ENCODE data around the gene TUBA3E. TPM values are rescaled to one million over a fixed set of nuclear protein-coding genes. Genes with fewer than 3 reads are reported as not detected.
"Not testable (repeated sequence)": the region's sequence is repeated elsewhere in the genome, so short reads cannot be mapped to it uniquely, and the experiment has no call there.

Gene TUBA3E
- total RNA-seq, 1 experiment from 2014 or later = not detected

DNA sequence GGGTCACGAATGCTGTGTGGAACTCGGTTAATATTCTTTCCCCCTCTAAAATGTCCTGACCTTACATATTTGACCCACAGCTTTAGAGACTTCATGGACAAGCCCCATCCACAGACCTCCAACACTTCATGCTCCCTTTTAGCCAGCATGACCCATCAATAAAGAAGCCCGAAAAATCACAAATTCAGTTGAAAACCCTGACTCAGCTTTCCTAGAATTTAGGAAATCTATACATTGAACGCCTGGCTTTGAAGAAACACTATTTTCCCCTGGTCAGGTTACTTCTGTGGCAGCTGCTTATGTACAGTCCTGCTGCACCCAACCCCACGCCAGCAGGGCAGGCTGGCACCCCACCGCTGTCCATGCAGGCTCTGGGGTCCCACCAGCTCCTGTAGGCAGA lies 6.9 kb downstream of the TUBA3E start:
- not testable (repeated sequence) for DNase-seq (ENCODE audit: low spot score)

DNA sequence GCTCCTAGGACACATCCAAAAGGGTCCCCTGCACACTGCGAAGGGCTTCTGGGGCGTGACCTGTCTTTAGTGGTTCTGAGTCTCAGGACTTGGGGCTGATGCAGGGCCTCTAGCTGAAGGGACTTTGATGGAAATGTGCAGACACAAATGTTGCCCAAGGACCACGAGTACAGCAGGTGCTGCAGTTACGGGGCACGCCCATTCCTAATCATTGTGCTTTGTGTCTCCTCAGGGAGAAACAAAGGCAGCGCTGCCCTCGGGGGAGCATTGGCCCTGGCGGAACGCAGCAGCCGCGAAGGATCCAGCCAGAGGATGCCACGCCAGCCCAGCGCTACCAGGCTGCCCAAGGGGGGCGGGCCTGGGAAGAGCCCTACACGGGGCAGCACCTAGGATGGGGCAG lies 8.0 kb downstream of the TUBA3E start:
- no peak for DNase-seq (ENCODE audit: low spot score)

DNA sequence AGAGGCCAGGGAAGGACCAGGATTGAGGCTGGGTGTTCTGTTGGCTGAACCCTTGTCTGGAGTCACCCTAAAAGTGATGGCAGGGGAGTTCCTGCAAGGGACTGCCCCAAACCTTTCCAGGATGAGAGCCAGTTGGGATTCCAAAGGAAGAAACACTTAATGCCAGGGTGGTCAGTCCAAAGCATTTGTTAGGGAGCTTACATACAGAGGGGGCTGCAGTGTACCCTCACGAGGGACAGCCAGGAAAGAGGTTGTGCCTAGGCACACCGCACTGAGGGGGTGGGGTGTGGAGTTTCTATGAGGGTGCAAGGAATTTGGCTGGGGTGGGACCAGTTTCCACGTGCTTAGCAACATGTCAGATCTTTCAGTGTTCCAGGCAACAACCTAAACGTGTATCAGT lies 9.3 kb downstream of the TUBA3E start:
- DNase-seq (ENCODE audit: low spot score) = not testable (repeated sequence)

DNA sequence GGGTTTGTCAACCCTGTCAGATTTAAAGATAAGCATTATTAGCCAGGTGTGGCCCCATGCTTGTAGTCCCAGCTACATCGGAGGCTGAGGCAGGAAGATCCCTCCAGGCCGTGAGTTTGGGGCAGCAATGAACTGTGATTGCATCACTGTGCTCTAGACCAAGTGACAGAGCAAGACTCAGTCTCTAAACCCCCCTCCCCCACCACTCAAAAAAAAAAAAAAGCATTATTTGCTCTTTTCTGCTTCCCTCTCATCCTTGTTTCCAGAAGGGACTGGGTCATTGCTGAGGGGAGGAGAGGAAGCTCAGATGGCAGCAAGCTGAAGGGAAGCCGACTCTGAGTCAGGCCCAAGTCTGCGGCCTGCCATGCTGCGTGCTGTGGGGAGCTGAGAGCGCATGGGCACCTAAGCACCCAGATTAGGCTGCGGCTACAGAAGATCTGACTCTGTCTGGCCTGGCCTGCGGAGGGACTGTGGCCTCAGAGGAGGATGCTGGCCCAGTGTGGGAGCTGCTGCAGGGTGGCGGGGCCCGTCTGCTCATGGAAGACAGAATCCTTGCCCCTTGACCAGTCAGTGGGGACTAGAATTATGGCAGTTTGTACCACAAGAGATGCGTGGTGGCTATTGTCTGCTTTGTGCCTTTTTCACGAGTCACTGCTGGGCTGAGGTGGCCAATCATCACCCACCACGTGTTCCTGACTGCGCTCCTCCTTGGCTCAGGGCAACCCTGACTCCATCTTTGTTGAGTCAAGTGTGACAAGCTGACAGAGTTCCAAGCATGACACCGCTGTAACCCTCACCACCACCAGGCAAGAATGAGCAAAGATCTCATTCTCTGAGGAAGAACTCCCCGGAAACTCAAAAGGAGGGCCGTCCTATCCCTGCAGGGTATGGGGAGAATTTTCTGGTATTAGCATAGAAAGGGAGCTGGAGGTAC lies 10.1 kb downstream of the TUBA3E start:
- DNase-seq (ENCODE audit: low spot score) = not testable (repeated sequence)

DNA sequence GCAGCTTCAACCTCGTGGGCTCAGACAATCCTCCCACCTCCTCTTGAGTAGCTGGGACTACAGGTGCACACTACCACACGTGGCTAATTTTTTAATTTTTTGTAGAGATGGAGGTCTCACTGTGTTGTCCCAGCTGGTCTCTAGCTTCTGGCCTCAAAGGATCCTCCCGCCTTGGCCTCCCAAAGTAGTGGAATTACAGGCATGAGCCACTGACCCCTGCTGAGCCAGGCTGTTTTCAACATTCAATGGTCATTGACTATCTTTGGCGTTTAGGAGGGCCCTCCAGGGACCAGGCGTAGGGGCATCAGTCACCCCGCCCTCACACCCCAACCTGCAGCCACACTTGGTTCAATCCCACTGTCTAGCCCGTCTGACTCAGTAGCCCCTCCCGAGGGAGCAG lies 11.0 kb downstream of the TUBA3E start:
- no peak for DNase-seq (ENCODE audit: low spot score)

DNA sequence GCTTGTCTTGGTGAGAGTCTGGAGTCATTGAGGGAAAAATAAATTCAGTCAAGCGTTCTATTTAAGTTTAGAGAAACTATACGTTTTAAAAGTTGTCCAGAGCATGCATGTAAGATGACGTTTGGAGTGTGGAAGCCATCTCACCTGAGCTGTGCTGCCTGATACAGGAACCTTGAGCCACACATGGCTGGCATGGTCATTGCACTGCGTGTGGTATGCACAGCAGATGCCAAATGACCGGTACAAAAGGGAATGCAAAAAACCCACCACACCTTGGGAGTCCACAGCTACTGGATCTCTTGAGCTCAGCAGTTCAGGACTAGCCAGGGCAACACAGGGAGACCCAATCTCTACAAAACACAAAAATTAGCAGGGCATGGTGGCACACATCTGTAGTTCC lies 11.8 kb downstream of the TUBA3E start:
- no peak for DNase-seq (ENCODE audit: low spot score)

DNA sequence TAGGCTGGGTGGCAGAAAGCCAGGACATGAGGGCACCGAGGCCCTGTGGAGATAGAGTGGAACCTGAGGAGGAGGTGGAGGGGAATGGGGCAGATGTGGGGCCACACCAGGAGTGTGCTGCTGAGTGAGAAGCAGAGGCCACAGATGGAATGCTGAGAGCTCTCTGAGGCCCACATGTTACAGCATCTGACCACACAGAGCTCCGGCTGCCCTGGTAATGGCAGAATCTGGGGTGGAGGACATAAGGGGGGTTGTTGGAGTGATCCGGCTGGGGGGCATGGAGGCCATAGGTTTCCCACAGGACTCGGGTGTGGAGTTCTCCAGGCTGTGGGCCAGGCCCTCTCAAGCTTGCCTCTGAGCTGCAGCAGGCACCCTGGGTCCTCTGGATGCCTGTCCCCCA lies 12.3 kb downstream of the TUBA3E start:
- no peak for DNase-seq (ENCODE audit: low spot score)

DNA sequence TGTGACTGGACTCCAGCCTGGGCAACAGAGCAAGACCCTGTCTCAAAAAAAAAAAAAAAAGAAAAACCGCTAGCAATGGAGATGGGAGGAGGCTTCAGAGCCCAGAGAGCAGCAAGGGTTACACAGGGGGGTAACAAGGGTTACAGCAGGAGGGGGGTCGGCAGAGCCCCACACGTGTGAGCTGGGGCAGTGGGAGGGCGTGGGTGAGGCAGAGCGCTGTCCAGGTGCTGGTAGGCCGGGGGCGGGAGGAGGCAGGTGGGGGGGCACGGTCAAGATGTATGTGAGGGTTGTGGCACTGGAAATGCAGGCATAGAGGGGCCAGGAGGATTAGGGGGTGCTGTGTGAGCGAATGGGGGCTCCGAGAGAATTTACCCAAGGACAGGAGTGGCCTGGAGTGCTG lies 12.8 kb downstream of the TUBA3E start:
- DNase-seq (ENCODE audit: low spot score) = no peak

DNA sequence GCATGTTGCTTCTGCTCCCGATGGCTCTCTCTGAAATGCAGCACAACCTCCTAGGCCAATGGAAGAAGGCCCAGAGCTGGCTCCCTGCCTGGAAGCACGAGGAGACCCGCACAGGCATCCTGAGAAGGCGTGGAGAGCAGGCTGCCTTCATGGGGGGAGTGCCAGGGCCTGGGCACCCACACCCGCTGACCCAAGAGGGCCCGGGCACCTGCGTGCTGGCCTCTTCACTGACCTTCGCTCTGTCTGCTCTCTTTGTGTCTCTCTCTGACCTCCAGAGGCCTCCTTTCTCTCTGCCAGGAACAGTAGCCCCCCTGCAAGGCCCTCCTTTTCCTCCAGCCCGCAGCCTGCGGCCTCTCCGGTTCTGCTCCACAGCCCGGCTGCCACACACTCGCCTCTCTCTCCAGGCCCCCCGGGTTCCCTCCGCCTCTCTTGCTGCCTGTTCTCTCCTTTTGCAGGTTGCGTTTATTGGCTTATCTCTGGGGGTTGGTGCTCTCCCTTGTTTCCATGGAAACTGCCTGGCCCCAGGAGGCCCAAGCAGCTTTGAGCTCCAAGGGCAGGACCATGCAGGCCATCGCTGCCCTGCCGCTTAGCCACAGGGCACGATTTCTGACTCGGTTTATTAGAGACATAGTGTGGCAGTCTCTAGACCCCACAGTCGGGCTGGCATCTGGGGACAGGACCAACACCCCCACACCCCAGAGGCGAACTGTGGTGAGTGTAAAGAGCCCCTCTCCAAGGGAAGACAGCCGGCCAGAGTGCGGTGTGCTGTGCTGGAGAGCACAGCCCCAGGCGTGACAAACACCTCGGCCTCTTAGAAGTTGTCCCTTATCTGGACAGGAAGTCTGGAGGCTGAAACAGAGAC lies 14.5 kb downstream of the TUBA3E start:
- no peak for DNase-seq (ENCODE audit: low spot score)

DNA sequence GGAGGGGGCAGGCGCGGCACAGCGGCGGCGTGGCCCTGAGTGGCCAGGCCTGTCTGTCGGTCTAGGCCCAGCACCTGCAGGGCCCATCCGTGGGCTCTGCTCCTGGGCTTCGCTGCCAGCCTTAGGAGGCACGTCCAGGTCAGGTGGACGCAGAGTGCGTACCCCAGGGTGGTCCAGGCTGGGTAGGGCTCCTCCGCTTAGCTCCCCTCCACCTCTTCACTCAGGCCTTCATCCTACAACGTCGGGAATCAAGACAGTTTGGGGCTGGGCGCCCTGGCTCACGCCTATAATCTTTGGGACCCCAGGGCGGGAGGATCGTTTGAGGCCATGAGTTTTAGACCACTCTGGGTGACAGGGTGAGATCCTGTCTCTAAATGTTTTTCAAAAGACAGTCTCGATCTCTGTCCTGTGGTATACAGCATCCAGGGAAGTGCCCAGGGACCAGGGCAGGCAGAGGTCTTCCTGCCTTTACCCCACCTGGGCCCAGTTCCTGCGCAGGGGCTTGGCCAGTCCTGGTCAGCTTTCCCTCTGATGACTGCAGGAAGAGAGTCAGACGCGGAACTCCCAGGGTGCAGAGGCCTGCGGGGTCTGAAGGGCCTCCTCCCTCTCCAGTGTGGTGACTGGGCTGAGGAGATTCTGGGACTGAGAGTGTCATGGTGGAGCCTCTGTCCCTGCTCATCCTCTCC lies 15.3 kb downstream of the TUBA3E start:
- not testable (repeated sequence) for DNase-seq (ENCODE audit: low spot score)

DNA sequence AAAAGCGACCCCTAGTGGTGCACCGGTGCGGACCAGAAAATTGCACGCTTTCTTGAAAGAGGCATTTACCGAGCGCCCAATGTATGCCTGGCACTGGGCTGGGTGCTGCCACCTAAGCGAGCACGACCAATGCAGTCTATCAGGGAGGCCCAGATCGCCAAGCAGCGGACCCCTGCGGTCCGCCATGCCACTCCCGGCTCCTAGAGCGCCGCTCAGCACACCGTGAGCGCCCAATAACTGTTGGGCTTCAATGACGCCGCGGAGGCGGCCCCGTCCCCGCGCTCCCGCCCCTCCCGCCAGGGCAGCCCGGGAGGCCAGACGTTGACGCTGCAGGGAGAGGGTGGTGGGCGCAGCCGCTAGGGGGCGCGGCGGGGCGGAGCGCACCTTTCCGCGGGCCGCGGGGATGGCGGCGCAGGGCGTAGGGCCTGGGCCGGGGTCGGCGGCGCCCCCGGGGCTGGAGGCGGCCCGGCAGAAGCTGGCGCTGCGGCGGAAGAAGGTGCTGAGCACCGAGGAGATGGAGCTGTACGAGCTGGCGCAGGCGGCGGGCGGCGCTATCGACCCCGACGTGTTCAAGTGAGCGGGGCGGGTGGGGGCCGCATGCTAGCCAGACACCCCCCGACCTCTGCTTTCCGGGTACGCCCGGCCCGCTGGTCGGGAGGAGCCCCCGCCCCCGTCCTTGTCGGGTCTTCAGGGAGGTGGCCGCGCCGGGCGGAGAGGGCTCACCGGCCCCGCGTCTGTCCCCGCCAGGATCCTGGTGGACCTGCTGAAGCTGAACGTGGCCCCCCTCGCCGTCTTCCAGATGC lies 16.2 kb downstream of the TUBA3E start, which contains the start of gene MZT2B:
Gene MZT2B (plus strand): TSS at position 383 of the 803 bp plus-strand sequence. CDS start 21 bp downstream, at position 404.
- peak; percentile 84 for DNase-seq (ENCODE audit: low spot score)

DNA sequence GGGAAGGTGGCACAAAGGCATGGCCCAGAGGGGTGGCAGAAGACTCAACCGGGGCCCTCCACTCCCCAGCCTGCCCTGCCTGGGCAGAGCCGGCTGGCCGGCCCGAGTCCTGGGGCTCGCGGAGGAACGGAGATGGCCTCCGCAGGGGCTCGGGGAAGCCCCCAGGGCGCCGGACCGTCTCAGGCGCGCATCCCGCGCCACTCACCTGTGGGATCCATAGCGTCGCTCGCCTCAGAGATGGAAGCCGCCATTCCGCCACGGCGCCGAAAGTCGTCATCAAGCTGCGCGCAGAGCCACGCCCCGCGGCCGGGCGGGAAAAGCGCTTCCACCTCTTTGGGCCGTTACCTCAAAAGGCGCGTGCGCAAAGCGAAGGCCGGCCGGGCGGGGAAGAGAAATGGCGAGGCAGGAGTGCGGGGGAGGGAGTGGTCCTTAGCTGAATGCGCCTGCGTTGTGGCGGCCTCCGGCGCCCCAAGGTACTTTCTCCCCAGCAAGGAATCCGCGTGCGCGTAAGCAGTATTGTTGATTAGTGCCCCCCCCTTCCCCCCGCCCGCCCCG lies 16.8 kb downstream of the TUBA3E start, which contains the start of gene SMPD4:
Gene SMPD4 (minus strand): TSS at position 278 of the 555 bp plus-strand sequence. CDS start 5,010 bp downstream, outside the sequence.
- DNase-seq (ENCODE audit: low spot score) = peak; percentile 93

DNA sequence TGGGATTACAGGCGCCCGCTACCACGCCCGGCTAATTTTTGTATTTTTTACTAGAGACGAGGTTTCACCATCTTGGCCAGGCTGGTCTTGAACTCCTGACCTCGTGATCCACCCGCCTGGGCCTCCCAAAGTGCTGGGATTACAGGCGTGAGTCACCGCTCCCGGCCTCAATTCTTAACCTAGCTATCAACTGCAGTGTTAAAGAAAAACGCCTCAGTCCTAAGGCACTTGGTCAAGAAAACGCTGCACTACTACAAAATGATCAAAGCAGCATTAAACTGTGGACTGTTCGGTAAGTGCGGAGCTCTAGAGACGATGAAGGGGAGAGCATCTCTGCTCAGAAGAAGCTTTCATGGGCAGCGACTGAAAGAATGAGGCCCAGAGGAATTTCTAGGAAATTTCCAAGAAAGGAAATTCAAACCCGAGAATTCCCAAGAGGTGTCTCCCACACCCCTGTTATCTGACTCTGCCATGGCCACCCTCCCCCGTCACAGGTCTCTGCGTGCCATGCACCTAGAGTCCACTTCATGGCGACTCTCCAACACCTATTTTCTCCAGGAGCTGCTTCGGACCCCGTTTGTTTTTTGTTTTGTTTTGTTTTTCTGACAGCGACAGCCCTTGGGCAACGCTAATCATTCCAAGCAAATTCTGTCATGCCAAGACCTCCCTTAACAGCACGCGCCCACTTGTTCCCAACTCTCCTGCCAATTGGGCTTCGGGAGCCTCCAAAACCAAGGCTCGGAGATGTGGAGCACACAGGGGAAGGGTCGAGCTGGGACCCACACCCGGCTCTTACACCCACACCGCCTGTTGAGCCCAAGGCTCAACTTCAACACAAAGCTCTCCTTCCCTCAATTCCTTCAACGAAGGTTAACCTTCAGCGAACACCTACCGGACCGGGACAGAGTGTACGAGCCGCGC lies 17.6 kb downstream of the TUBA3E start:
- peak; percentile 7 for DNase-seq (ENCODE audit: low spot score)

DNA sequence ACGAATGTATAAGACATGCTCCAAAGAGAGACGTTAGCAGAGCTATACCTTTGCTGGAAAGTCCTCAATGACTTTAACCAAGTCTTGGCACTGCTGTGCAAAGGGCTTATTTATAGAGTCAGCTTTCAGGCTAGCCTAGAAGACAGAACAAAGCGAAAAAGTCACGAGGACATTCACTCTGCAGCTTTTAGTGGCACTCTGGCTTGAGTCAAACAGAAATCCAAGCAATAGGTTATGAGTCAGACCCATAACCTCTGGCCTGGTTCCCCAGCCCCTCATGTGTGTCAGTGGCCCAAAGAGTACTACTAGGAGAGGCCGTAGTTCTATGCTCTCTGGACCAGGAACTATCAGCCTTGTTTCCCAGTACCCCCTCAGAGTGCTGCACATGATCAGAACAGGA lies 23.4 kb downstream of the TUBA3E start:
- not testable (repeated sequence) for DNase-seq (ENCODE audit: low spot score)

DNA sequence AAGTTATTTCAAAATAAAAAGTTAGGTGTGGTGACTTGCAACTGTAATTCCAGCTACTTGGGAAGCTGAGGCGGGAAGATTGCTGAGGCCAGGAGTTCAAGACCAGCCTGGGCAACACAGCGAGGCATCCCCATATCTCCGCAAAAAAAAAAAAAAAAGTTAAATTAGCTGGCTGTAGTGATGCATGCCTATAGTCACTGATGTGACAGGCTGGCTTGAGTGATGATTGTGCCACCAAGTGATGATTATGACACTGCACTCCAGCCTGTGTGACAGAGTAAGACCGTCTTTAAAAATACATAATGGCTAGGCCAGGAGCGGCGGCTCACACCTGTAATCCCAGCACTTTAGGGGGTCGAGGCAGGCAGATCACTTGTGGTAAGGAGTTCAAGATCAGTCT lies 28.3 kb downstream of the TUBA3E start:
- no peak for DNase-seq (ENCODE audit: low spot score)

DNA sequence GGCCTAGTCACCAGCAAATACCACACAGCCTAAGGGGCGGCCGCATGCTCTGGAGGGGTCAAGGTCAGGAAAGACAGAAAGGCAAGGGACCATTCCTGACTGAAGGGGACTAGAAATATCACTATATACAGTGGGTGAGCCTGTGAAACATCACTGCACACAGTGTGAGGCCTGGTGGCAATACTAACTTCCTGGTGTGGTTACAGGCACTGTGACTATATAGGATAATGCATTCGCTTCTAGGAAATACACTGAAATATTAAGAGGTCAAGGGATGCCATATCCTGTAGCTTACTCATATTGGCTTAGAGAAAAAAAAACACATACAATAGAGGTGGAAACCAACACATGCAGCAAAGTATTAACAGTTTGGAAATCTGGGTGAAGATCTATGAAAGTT lies 29.1 kb downstream of the TUBA3E start:
- not testable (repeated sequence) for DNase-seq (ENCODE audit: low spot score)

DNA sequence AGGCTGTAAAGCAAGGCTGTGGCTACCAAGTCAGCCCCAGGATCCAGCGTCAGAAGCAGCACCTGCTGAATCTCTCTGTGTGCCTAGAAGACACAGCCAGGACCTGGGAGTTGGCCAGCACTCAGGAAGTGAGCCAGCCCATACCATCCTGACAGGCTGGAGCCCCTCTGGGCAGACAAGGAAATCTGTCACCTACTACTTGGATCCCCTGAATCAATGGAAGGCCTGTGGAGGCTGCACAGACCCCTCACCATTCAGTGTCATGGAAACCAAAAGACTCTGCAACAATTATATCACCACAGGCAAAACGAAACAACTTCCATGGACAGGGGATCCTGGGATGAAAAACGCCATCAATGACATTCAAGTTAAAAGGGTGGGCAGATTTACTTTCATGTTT lies 31.6 kb downstream of the TUBA3E start:
- DNase-seq (ENCODE audit: low spot score) = not testable (repeated sequence)

DNA sequence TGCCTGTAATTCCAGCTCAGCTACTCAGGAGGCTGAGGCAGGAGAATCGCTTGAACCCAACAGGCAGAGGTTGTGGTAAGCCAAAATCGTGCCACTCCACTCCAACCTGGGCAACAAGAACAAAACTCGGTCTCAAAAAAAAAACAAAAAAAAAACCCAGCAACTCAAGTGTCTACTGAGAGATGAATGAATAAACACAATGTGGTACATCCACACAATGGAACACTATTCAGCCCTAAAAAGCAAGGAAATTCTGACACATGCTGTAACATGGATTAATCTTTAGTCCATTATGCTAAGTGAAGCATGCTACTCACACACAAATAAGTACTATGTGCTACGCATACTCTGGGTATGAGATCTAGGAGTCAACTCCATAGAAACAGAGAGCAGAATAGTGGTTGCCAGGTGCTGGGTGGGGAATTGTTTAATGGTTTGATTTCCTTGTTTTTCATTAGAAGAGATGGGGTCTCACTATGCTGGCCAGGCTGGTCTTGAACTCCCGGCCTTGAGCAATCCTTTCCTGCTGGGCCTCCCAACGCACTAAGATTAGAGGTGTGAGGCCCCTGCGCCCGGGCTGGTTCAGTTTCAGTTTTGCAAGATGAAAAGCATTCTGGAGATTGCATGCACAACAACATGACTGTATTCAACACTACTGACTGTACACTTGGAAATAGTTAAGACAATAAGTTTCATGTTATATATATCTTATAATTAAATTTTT lies 32.8 kb downstream of the TUBA3E start:
- DNase-seq (ENCODE audit: low spot score) = no peak

DNA sequence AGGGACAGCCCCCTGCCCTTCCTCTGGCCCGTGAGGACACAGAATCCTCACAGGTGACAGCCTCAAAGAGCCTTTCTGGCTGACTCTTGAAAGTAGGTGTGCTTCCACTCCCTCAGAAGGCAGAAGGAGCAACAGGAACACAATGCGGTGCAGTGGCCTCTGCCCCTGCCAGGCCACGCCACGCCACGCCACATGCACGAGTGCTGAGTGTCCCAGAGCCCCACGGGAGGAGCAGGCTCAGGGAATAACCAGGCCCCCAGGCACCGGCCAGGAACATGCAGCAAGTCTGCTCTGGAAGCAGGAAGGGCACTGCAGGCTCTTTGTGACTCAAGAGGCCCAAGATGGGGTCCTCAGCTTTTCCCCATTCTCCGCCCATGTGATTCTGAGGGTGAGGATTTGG lies 35.3 kb downstream of the TUBA3E start:
- no peak for DNase-seq (ENCODE audit: low spot score)

Data from HT-29 (cell line).